ENCODE results near the gene VPS37C. TPM values are rescaled to one million over a fixed set of nuclear protein-coding genes. Genes with fewer than 3 reads are reported as not detected.

VPS37C gene
- polyA plus RNA-seq, 1 of the 3 experiments (the other 2 are of a cell fraction): 15.2 TPM

- Histone ChIP-seq H3K4me2 (no peak overlapping the region), H3K27me3 (ENCODE audit: insufficient read depth) (no peaks in the 10 kb centered on the region; the same call in 1 of the 2 replicates), H3K36me3 (replicated peaks in 1 of 2; ENCODE audit: control insufficient read depth in 1 of 2, insufficient read depth in 2 of 2, low read length in 1 of 2) (no peaks in the 10 kb centered on the region), H3K4me1 (ENCODE audit: control insufficient read depth in 1 of 2, insufficient read depth in 2 of 2, low read depth in 1 of 2, low read length in 1 of 2) (peaks cover 0 to 17% of the 10 kb centered on the region in 2 experiments; a peak in 2 of 4 replicates), H3F3A (replicated peaks; ENCODE audit: insufficient read depth) (peaks cover 9% of the 10 kb centered on the region), H3K27ac (ENCODE audit: low read depth in 2 of 2, low read length in 1 of 2) (no peak overlapping the region), H4K20me1 (ENCODE audit: insufficient read depth) (no peaks in the 10 kb centered on the region), H2AFZ (ENCODE audit: low read depth) (no peak overlapping the region), H3K9me2 (no peaks in the 10 kb centered on the region), H3K4me3 (ENCODE audit: low read depth in 2 of 2, low read length in 1 of 2) (no peak overlapping the region), H3K9me3 (no peaks in the 10 kb centered on the region), H3K9ac (no peak overlapping the region), H3K79me2 (ENCODE audit: insufficient read depth) (peaks cover 16% of the 10 kb centered on the region; the same call in 1 of the 2 replicates)
- ChIA-PET CTCF (no interaction called here), POLR2A (no interaction called here)
- WGBS (ENCODE audit: low lambda C conversion rate): 68% methylated on average over 13 of the region's 13 CpGs
- no peak for DNase-seq
- no peak for TF ChIP-seq CHD2 (IDR thresholded peaks at IDR 0.05; ENCODE audit: low read length, partially characterized antibody)
- no peak for TF ChIP-seq RCOR1 (IDR thresholded peaks at IDR 0.05; ENCODE audit: low read length)
- no peak for TF ChIP-seq NFIC (IDR thresholded peaks at IDR 0.05; ENCODE audit: borderline replicate concordance)
These were observed 3.6 kb upstream of the VPS37C start for GRCh38 chr11:61164606-61165424.

GRCh38 chr11:61163714-61164605 lies 2.7 kb upstream of the VPS37C start:
- no peak for DNase-seq
- TF ChIP-seq TEAD4 (IDR thresholded peaks at IDR 0.05; ENCODE audit: borderline replicate concordance, insufficient read depth) (no peak), FOXM1 (IDR thresholded peaks at IDR 0.05; ENCODE audit: low read depth) (no peak), ELF1 (IDR thresholded peaks at IDR 0.05) (no peak), FOSL2 (IDR thresholded peaks at IDR 0.05; ENCODE audit: borderline replicate concordance, low read depth) (no peak), ZBTB33 (IDR thresholded peaks at IDR 0.05; ENCODE audit: borderline replicate concordance, low read depth) (no peak), RCOR1 (IDR thresholded peaks at IDR 0.05; ENCODE audit: low read length) (no peak), TAF1 (IDR thresholded peaks at IDR 0.05; ENCODE audit: borderline replicate concordance, low read depth, low read length) (no peak), NRF1 (IDR thresholded peaks at IDR 0.05; ENCODE audit: low read depth, low read length) (no peak), USF2 (IDR thresholded peaks at IDR 0.05; ENCODE audit: borderline replicate concordance, low read depth, low read length) (no peak), RXRA (IDR thresholded peaks at IDR 0.05; ENCODE audit: borderline replicate concordance, low read depth) (no peak), USF1 (IDR thresholded peaks at IDR 0.05; ENCODE audit: borderline replicate concordance, low read depth) (no peak), IRF3 (IDR thresholded peaks at IDR 0.05; ENCODE audit: low read depth, low read length) (no peak), GATA2 (CRISPR knock-in tag; IDR thresholded peaks at IDR 0.05) (no peak), CHD2 (IDR thresholded peaks at IDR 0.05; ENCODE audit: low read length, partially characterized antibody) (no peak)
- ChIA-PET CTCF (interaction anchor here (0.8 to 1.2 kb wide), 2 partner anchors 24 to 34 kb away, joined by 3 read pairs; no protein-coding TSS in a partner anchor), POLR2A (no interaction called here)
- 73% methylated on average over 13 of the region's 13 CpGs for WGBS (ENCODE audit: low lambda C conversion rate)
- no peak overlapping the region for H2AFZ ChIP-seq (ENCODE audit: low read depth)
- H3K9me2 ChIP-seq: no peaks in the 10 kb centered on the region
- no peaks in the 10 kb centered on the region for H3K9me3 ChIP-seq
- H3K27me3 ChIP-seq (ENCODE audit: insufficient read depth): no peaks in the 10 kb centered on the region
- no peak overlapping the region for H3K4me3 ChIP-seq (ENCODE audit: low read depth in 2 of 2, low read length in 1 of 2)
- peaks cover 13% of the 10 kb centered on the region for H3F3A ChIP-seq (replicated peaks; ENCODE audit: insufficient read depth)
- H3K4me1 ChIP-seq (ENCODE audit: control insufficient read depth in 1 of 2, insufficient read depth in 2 of 2, low read depth in 1 of 2, low read length in 1 of 2): peaks cover 0 to 17% of the 10 kb centered on the region in 2 experiments; a peak in 3 of 4 replicates
- peaks cover 22% of the 10 kb centered on the region; the same call in 1 of the 2 replicates for H3K79me2 ChIP-seq (ENCODE audit: insufficient read depth)
- H3K4me2 ChIP-seq: no peak overlapping the region
- H3K9ac ChIP-seq: no peak overlapping the region
- no peaks in the 10 kb centered on the region for H4K20me1 ChIP-seq (ENCODE audit: insufficient read depth)
- H3K36me3 ChIP-seq (replicated peaks in 1 of 2; ENCODE audit: control insufficient read depth in 1 of 2, insufficient read depth in 2 of 2, low read length in 1 of 2): no peaks in the 10 kb centered on the region
- H3K27ac ChIP-seq (ENCODE audit: low read depth in 2 of 2, low read length in 1 of 2): no peak overlapping the region
